Right renal pelvis (tissue), 4 donors: ENCODE measurements around the gene NOX5. TPM values are rescaled to one million over a fixed set of nuclear protein-coding genes. Genes with fewer than 3 reads are reported as not detected.

ENCODE experiments used
- DNase-seq, 4 donors: peaks; one replicate each; pipeline ENCODE4 v3.0.0-alpha.2; 2013; ENCODE audit warnings: low read depth in 4 of 4, low spot score in 3 of 4, missing footprints in 1 of 4
- polyA plus RNA-seq, 4 donors: library from polyadenylated mRNA; unstranded; fragments of 120-200 nt; gene quantifications; one replicate each; pipeline ENCODE4 v1.2.1, GENCODE V29; 2013; ENCODE audit not compliant: insufficient read length in 4 of 4

The NOX5 gene
- polyA plus RNA-seq, 4 donors = 0.48 to 0.89 (median 0.56) TPM

DNA sequence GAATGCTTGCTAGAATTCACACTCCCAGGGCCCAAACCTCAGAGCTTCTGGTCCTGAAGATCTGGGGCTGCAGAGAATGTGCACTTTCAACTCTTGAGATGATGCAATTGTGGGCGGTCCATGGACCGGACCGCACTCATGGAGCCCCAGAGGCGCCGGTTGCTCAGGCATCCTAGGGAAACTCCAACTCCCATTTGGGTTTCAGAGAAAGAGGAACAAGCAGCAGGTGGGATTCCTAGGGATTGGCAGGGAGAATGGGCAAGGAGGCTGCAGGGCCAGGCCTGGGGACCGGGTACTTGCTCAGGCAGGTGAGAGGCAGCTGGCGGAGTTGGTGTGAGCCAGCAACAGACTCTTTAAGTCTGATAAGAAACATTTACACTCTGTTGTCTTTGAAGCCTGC lies 3.5 kb downstream of the NOX5 start:
- DNase-seq = no peak

DNA sequence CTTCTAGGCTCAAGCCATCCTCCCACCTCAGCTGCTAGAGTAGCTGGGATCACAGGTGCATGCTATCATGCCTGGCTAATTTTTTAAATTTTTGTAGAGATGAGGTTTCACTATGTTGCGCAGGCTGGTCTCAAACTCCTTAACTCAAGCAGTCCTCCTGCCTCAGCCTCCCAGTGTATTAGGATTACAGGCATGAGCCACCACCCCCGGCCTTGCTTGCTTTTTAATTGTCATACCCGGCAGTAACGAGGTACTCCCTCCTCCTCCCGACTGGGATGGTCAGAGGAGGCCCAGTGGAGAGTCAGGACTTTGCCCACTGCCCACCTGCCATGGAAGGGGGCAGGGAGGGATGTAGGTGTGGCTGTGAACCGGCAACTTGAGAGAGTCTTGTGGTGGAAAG lies 4.5 kb downstream of the NOX5 start:
- DNase-seq = no peak

DNA sequence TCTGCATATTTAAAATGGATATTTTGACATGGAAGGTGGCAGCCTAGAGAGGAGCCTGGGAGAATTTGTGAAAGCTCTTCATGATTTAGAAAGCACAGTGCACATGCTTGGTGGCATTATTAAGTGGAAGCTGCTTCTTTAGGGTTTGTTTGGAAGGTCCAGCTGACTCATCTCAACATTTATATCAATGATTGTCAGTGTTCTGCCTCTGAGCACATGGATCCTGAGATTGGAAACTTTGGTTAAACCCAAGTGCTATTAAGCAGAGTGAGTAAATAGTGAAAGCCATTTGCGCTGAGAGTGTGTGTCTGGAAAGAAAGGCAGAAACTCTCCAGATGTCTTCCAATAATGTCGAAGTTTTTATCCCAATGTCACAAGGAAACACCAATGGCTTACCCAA lies 7.4 kb downstream of the NOX5 start:
- no peak for DNase-seq

DNA sequence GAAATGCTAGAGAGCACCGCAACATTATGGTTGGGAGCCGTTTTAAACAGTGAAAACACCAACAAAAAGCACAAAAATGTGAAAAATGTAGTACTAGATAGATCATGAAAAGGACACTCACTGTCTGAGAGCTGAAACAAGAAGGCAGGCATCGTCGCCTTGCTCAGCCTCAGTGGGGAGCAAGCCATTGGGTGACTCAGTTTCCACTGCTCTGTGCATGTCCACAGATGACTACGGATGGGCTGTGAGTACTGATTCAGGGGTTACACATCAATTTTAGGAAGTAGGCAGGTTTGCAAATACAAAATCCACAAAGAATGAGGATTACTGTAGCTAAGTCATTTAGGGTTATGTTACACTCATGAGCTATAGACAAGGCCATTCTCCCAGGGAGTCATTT lies 10.8 kb downstream of the NOX5 start:
- no peak for DNase-seq

DNA sequence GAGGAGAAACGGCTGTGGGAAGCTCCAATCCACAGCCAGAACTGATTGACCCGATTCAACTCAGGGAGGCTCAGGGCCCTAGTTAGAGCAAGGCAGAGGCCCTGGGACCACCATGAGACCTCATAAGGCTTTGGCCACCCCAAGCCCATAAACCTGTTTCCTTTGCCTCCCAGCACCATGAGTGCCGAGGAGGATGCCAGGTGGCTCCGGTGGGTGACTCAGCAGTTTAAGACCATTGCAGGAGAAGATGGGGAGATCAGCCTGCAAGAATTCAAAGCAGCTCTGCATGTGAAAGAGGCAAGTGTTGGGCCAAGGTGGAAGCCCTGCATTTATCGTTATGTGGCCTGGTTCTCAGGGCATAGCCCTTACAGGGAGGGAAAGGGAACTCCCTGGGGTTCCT lies 11.9 kb downstream of the NOX5 start:
- DNase-seq = no peak

DNA sequence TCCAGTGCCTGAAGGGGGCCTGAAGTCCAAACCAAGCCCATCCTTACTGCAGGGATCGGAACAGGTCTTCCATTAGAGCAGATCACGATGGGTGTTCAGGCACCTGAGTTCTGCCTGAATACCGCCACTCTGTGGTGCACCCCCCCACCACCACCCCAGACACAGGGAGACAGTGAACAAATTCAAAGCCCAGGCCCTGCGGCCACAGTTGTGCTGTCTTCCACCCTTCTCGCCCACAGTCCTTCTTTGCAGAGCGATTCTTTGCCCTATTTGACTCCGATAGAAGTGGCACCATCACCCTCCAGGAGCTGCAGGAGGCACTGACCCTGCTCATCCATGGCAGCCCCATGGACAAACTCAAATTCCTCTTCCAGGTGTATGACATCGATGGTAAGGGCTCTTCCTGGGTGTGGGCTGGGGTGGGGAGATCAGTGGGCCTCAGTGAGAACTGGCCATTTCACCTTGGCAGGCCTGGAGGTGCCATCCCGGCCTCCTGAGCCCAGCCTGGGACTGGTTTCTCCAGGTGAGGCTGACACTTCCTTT lies 13.6 kb downstream of the NOX5 start:
- DNase-seq = no peak

DNA sequence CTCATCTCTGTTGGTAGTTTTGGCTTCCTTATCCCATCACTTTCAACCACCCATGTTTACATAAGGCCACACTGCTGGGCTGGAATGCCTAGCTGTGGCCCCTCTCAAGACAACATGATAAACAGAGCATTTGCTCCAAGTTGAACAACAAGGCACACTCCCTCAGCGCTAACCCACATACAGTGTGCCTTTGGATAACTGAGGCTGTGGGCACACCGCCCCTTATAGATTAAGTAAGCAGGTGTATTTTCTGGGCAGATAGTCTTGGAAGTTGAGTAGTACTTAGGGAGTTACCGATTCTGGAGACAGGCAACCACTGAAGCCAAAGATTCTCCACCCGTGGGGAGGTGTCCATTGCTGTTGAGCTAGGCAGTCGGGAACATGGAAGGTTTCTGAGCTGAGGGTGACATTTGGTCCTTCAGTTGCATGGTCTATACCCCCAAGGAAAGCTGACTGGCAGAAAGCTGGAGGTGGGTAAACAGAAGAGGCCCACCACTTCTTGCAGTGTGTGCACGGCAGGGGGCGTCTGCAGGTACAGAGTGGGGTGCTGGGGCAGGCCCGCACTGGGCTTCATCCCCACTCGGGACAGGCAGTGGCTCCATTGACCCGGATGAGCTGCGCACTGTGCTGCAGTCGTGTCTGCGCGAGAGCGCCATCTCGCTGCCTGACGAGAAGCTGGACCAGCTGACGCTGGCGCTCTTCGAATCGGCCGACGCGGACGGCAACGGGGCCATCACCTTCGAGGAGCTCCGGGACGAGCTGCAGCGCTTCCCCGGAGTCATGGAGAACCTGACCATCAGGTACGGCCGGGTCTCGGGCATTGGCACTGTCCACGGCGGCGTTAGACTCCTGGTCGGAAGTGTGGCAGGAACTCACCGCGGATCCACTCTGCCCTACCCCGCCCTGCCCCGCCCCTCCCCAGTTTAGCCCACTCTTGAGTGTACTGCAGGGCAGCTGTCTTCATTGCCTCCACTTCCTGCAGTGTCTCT lies 16.8 kb downstream of the NOX5 start:
- DNase-seq = peak in 3 of 4 donors; percentile 25 to 33 (median 26)

- DNase-seq = no peak
Observed at GRCh38 chr15:69032031-69032430, 17.5 kb downstream of the NOX5 start.

GRCh38 chr15:69032703-69033373 lies 18.3 kb downstream of the NOX5 start:
- no peak for DNase-seq

GRCh38 chr15:69034352-69034751 lies 19.9 kb downstream of the NOX5 start:
- no peak for DNase-seq

GRCh38 chr15:69035205-69035917 lies 20.9 kb downstream of the NOX5 start:
- no peak for DNase-seq

GRCh38 chr15:69035918-69036258 lies 21.4 kb downstream of the NOX5 start:
- no peak for DNase-seq

DNA sequence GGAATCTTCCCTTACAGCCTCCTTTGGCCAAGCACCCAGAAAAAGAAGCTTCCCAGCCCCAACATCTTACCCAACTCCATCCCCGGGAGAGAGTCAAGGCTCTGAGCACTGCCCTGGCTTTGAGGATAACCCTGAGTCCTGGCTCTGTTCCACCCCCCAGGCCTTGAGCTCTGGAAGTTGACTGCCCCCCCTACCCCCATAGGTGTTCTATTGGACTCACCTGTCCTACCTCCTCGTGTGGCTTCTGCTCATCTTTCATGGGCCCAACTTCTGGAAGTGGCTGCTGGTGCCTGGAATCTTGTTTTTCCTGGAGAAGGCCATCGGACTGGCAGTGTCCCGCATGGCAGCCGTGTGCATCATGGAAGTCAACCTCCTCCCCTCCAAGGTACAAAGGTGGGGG lies 22.3 kb downstream of the NOX5 start:
- DNase-seq = no peak

GRCh38 chr15:69037482-69037881 lies 23.0 kb downstream of the NOX5 start:
- no peak for DNase-seq

DNA sequence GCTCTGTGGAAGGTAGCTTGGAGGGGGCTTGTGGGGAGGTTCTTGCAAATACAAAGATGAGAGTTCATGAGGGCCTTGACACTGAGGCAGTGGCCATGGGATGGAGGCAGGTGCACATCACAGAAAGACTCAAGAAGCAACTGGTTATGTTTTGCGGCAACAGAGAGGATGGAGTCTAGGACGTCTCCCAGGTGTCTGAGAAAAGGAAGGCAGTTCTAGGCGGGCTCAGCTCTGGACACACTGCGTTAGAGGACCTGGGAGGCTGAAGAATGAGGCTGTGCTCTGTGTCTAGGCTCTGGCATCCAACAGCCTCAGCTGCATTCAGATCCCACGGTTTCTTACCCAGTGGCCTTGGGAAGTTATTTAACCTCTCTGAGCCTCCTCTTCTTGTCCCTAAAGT lies 23.5 kb downstream of the NOX5 start:
- DNase-seq = no peak

DNA sequence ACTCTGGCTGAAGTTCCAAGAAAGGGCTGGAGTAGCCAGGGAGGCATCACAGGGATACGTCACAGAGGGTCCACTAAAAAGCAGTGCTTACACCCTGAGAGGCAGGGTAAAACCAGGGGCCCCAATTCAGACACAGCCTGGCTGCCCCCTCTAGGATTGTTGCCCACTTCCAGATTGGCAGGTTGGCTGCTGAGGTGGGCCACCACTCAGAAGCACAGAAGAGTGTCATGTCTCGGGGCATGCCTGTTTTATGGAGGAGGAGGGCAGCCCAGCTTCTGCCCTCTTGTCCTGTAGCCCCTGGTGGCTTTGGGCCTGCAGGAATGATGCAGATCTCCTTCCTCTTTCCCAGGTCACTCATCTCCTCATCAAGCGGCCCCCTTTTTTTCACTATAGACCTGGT lies 24.0 kb downstream of the NOX5 start:
- no peak for DNase-seq

DNA sequence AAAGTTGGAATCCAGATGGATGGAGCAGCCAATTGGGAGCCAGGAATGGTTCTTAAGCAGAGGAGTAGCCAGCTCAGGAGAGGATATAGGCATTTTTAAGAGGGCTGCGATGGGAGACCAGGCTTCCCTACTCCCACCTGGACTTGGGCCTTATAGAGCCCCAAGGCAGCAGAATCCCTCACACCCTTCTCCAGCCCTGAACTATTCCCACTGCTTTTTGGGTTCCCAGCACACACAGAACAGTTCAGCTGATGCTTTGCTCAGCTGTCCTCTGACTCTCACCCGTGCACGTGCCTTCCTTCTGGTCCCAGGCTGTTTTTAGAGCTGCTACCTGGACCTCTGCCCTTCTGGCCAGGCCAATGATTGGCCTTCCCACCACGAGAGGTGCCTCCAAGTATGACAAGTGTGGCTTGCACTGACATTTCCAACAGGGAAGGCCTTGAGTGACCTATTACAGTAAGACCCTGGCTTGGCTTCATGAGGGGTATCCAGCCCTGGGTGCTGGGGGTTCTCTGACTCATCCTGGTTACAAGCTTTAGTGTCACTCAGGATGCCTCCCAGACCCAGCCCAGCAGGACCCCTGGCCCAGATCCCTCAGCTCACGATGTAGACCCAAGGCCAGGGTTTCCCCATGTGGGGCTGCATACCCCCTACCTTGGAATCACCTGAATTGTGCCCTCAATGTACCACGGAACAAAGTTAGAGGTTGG lies 25.2 kb downstream of the NOX5 start:
- no peak for DNase-seq

GRCh38 chr15:69042531-69042930 lies 28.0 kb downstream of the NOX5 start:
- DNase-seq = no peak

DNA sequence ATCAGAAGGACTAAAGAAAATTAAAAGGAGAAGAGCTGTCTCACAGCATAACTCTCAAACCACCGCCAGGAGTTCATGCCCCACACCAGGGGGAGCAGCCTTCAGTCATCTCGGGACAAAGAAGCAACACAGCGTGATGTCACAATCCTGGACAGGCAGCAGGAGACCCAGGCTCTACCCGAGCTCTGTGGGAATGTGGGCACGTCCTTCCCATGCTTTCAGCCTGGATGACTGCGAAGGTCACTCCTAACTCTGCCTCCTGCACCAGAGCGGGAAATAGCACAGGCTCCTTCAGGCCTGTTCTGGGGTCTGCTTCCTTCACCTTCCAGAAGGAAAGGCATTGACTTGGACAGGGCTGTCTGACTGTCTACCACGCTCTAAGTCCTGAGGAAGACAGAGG lies 31.3 kb downstream of the NOX5 start:
- DNase-seq = peak in 1 of 4 donors; percentile 16

DNA sequence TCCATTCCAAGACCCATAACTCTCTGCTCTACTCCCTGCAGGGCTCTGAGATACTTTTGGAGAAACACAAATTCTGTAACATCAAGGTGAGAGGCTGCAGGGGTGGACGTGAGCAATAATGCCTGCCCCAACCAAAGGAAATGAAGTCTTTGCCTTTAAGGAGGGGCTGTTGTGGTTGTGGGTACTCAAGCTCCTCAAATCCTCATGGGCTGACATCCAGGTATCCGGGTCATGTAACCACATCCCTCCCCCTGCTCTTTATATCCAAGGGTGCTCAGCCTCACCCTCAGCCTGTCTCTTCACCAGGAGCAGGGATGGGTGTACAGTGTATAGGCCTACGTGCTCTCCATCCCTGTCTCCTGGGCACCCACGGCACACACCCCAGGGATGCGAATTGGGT lies 32.3 kb downstream of the NOX5 start:
- DNase-seq = no peak

DNA sequence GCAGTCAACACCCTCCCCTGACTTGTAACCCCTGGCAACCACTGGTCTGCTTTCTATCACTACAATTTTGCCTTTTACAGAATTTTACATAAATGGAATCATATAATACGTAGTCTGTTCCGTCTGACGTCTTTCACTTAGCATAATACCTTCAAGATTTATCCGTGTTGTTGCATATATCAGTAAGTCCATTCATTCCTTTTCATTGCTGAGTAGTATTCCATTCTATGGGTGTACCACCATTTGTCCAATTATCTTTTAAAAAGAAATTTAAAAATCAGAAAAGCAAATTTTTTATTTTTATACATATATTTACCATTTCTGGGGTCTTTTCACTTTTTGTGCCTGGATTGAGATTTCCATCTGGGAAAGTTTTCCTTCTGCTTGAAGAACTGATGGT lies 35.5 kb downstream of the NOX5 start:
- no peak for DNase-seq
